AG20443 (cell line): ENCODE results near the gene ZNF331.

ENCODE experiments used
- DNase-seq: peaks from one replicate; pipeline ENCODE4 v3.0.0; 2012; ENCODE audit warnings: low spot score, mixed read lengths

The ZNF331 gene

GRCh38 chr19:53626976-53627375 lies 89.0 kb downstream of the ZNF331 start:
- no peak for DNase-seq
